Activated CD8-positive, alpha-beta memory T cell treated with anti-CD3 and anti-CD28 coated beads for 24 hours (primary cell): ENCODE data around the gene ITGAX.
A peak's percentile ranks its signal among the peaks of the same experiment; 100 is the strongest.

Source experiments
- DNase-seq: peaks from one replicate; pipeline ENCODE4 v3.0.0-alpha.2; 2020

Gene ITGAX

GRCh38 chr16:31376705-31377104 is 21.7 kb downstream of the ITGAX start:
- DNase-seq = no peak

GRCh38 chr16:31377210-31377903 is 22.4 kb downstream of the ITGAX start:
- DNase-seq = no peak

GRCh38 chr16:31380201-31380600 is 25.2 kb downstream of the ITGAX start:
- DNase-seq = no peak

GRCh38 chr16:31382485-31383161 is 27.6 kb downstream of the ITGAX start:
- peak; percentile 82 for DNase-seq

GRCh38 chr16:31385680-31386079 is 30.7 kb downstream of the ITGAX start:
- no peak for DNase-seq

- no peak for DNase-seq
Observed at GRCh38 chr16:31386157-31386984, 31.4 kb downstream of the ITGAX start.

- DNase-seq = no peak
Observed at GRCh38 chr16:31388535-31388934, 33.6 kb downstream of the ITGAX start.

GRCh38 chr16:31390504-31391041 is 35.6 kb downstream of the ITGAX start:
- DNase-seq = no peak

- DNase-seq = no peak
Observed at GRCh38 chr16:31393056-31393455, 38.1 kb downstream of the ITGAX start, which contains the start of gene ITGAD. Gene ITGAD (plus strand): TSS chr16:31393335. CDS start chr16:31393361, 26 bp downstream.

- DNase-seq = no peak
Observed at GRCh38 chr16:31395647-31396046, 40.7 kb downstream of the ITGAX start.

GRCh38 chr16:31397096-31397660 is 42.2 kb downstream of the ITGAX start:
- no peak for DNase-seq

- DNase-seq = no peak
Observed at GRCh38 chr16:31397701-31398100, 42.7 kb downstream of the ITGAX start.

- DNase-seq = no peak
Observed at GRCh38 chr16:31400191-31400590, 45.2 kb downstream of the ITGAX start.

- no peak for DNase-seq
Observed at GRCh38 chr16:31401436-31401835, 46.5 kb downstream of the ITGAX start.

- no peak for DNase-seq
Observed at GRCh38 chr16:31402687-31403086, 47.7 kb downstream of the ITGAX start.

GRCh38 chr16:31403590-31404352 is 48.8 kb downstream of the ITGAX start:
- DNase-seq = no peak

- DNase-seq = no peak
Observed at GRCh38 chr16:31404353-31405064, 49.5 kb downstream of the ITGAX start.

- DNase-seq = no peak
Observed at GRCh38 chr16:31407406-31407805, 52.4 kb downstream of the ITGAX start.

- no peak for DNase-seq
Observed at GRCh38 chr16:31409433-31409832, 54.5 kb downstream of the ITGAX start.

GRCh38 chr16:31410082-31410481 is 55.1 kb downstream of the ITGAX start:
- DNase-seq = no peak

- no peak for DNase-seq
Observed at GRCh38 chr16:31411024-31411844, 56.3 kb downstream of the ITGAX start.
